IMR-90 (cell line): Measurements from ENCODE around the gene CEP43. TPM values are rescaled to one million over a fixed set of nuclear protein-coding genes. Genes with fewer than 3 reads are reported as not detected.

Experiments used
- ATAC-seq: fragments of 200-7000 bp; cut with Tn5 transposase; 2 replicates; pipeline ENCODE4 v1.9.1; 2020; ENCODE audit warnings: low read depth, mild to moderate bottlenecking, moderate library complexity
- BruUV-seq: library from RNA; stranded (reverse); fragments of 400-500 nt; replicated peaks from 2 replicates; lab custom pipeline; 2021; lab: Mats Ljungman, UMichigan
- CTCF ChIA-PET: fragments of 300-600 bp; formaldehyde crosslinking; extraction: SDS; loops from one replicate; lab custom pipeline; 2021; ENCODE audit warnings: antibody characterized with exemption; lab: Yijun Ruan, JAX
- POLR2A ChIA-PET: fragments of 300-600 bp; sonication (Branson Sonifier 250); formaldehyde crosslinking; loops from one replicate; lab custom pipeline; 2022; ENCODE audit warnings: antibody characterized with exemption; ENCODE audit not compliant: unreplicated experiment; lab: Charles Lee
- DNase-seq: peaks from one replicate; pipeline ENCODE4 v3.0.0; 2013
- H2AFZ ChIP-seq: replicated peaks from 2 replicates; pipeline ENCODE3; 2013; ENCODE audit warnings: low read length, mild to moderate bottlenecking; ENCODE audit not compliant: poor library complexity
- H2AK5ac ChIP-seq: 2 replicates; pipeline ENCODE4 v1.6.1; 2013; ENCODE audit warnings: low read depth, low read length, inconsistent platforms
- H2AK9ac ChIP-seq: replicated peaks from 2 replicates; pipeline ENCODE3; 2013; ENCODE audit warnings: mild to moderate bottlenecking, low read depth, low read length, moderate library complexity; ENCODE audit not compliant: poor library complexity
- H2BK120ac ChIP-seq: 2 replicates; pipeline ENCODE4 v1.6.1; 2013; ENCODE audit warnings: low read depth, low read length, inconsistent platforms
- H2BK15ac ChIP-seq: 3 replicates; pipeline ENCODE4 v1.6.1; 2013; ENCODE audit warnings: low read depth, low read length, inconsistent platforms
- H2BK20ac ChIP-seq: 2 replicates; pipeline ENCODE4 v1.6.1; 2013; ENCODE audit warnings: low read depth, mild to moderate bottlenecking, inconsistent platforms, low read length, moderate library complexity
- H2BK5ac ChIP-seq: 2 replicates; pipeline ENCODE4 v1.6.1; 2013; ENCODE audit warnings: mild to moderate bottlenecking, low read depth, low read length, inconsistent platforms; ENCODE audit not compliant: poor library complexity, severe bottlenecking
- H3K14ac ChIP-seq: replicated peaks from 2 replicates; pipeline ENCODE4 v1.6.1; 2013; ENCODE audit warnings: low read depth, low read length, inconsistent platforms
- H3K18ac ChIP-seq: 2 replicates; pipeline ENCODE4 v1.6.1; 2013; ENCODE audit warnings: low read depth, low read length, control low read depth
- H3K23ac ChIP-seq: 2 replicates; pipeline ENCODE4 v1.6.1; 2013; ENCODE audit warnings: low read depth, low read length, inconsistent platforms
- H3K27ac ChIP-seq: 2 replicates; pipeline ENCODE4 v1.5.1; 2013; ENCODE audit warnings: mild to moderate bottlenecking, control low read depth, low read length; ENCODE audit not compliant: insufficient read depth
- H3K27me3 ChIP-seq: 2 replicates; pipeline ENCODE4 v1.6.1; 2013; ENCODE audit warnings: low read length; ENCODE audit not compliant: control insufficient read depth, insufficient read depth
- H3K36me3 ChIP-seq: 2 replicates; pipeline ENCODE4 v1.6.1; 2013; ENCODE audit warnings: low read length, mixed read lengths; ENCODE audit not compliant: control insufficient read depth, insufficient read depth
- H3K4ac ChIP-seq: 2 replicates; pipeline ENCODE4 v1.6.1; 2013; ENCODE audit warnings: low read depth, low read length, inconsistent platforms
- H3K4me1 ChIP-seq: 2 replicates; pipeline ENCODE4 v1.6.1; 2013; ENCODE audit warnings: low read length, mixed read lengths; ENCODE audit not compliant: control insufficient read depth, insufficient read depth
- H3K4me2 ChIP-seq: 2 replicates; pipeline ENCODE4 v1.6.1; 2013; ENCODE audit warnings: low read depth, mild to moderate bottlenecking, control low read depth, low read length, moderate library complexity
- H3K4me3 ChIP-seq: 2 replicates; pipeline ENCODE4 v1.5.1; 2013; ENCODE audit warnings: low read depth, mild to moderate bottlenecking, control low read depth, low read length, moderate library complexity; ENCODE audit not compliant: insufficient read depth
- H3K56ac ChIP-seq: 2 replicates; pipeline ENCODE4 v1.6.1; 2013; ENCODE audit warnings: low read length, inconsistent platforms; ENCODE audit not compliant: insufficient read depth; ENCODE audit errors: extremely low read depth
- H3K79me1 ChIP-seq, 2 experiments: 2 replicates each; pipeline ENCODE4 v1.6.1; 2013; ENCODE audit warnings: low read length in 2 of 2, inconsistent platforms in 1 of 2, low read depth in 1 of 2
- H3K9ac ChIP-seq: 2 replicates; pipeline ENCODE4 v1.6.1; 2013; ENCODE audit warnings: low read depth, low read length, control low read depth
- H3K9me1 ChIP-seq: 2 replicates; pipeline ENCODE4 v1.6.1; 2013; ENCODE audit warnings: low read length, inconsistent platforms; ENCODE audit not compliant: insufficient read depth
- H3K9me3 ChIP-seq: 2 replicates; pipeline ENCODE4 v1.6.1; 2013; ENCODE audit warnings: low read length; ENCODE audit not compliant: control insufficient read depth, insufficient read depth
- H4K20me1 ChIP-seq: 2 replicates; pipeline ENCODE4 v1.6.1; 2013; ENCODE audit warnings: low read length, inconsistent platforms; ENCODE audit not compliant: insufficient read depth
- H4K5ac ChIP-seq: 2 replicates; pipeline ENCODE4 v1.6.1; 2013; ENCODE audit warnings: mild to moderate bottlenecking, low read depth, low read length, control low read depth
- H4K8ac ChIP-seq, 2 experiments: 2 replicates each; pipeline ENCODE4 v1.6.1; 2013; ENCODE audit warnings: low read depth in 2 of 2, low read length in 2 of 2, control low read depth in 1 of 2, inconsistent platforms in 1 of 2
- H4K91ac ChIP-seq: 2 replicates; pipeline ENCODE4 v1.6.1; 2013; ENCODE audit warnings: low read depth, low read length, inconsistent platforms; ENCODE audit not compliant: insufficient read depth
- BHLHE40 ChIP-seq: fragments of 150-350 bp; IDR thresholded peaks from 2 replicates; pipeline ENCODE4 v1.6.1; 2016; ENCODE audit warnings: mild to moderate bottlenecking, low read depth, low read length
- CEBPB ChIP-seq: IDR thresholded peaks from 2 replicates; pipeline ENCODE4 v1.6.1; 2012; ENCODE audit warnings: low read depth, low read length, improper control_type of control experiment
- CHD1 ChIP-seq: IDR thresholded peaks from 2 replicates; pipeline ENCODE4 v1.6.1; 2012; ENCODE audit warnings: low read depth, low read length, improper control_type of control experiment
- FOS ChIP-seq: fragments of 150-350 bp; IDR thresholded peaks from 2 replicates; pipeline ENCODE4 v1.6.1; 2016; ENCODE audit warnings: low read depth, low read length
- MAZ ChIP-seq: IDR thresholded peaks from 2 replicates; pipeline ENCODE4 v1.6.1; 2012; ENCODE audit warnings: low read depth, mild to moderate bottlenecking, low read length, improper control_type of control experiment, moderate library complexity, borderline replicate concordance
- NFE2L2 ChIP-seq: fragments of 150-350 bp; IDR thresholded peaks from 2 replicates; pipeline ENCODE4 v1.6.1; 2016; ENCODE audit warnings: low read depth, mild to moderate bottlenecking, low read length
- RCOR1 ChIP-seq: IDR thresholded peaks from 2 replicates; pipeline ENCODE4 v1.6.1; 2012; ENCODE audit warnings: mild to moderate bottlenecking, low read length, improper control_type of control experiment; ENCODE audit not compliant: insufficient replicate concordance
- SMC3 ChIP-seq: fragments of 150-350 bp; IDR thresholded peaks from 2 replicates; pipeline ENCODE4 v1.6.1; 2016; ENCODE audit warnings: low read depth, mild to moderate bottlenecking, antibody characterized with exemption, low read length, moderate library complexity
- dilution Hi-C: fragments of 300-500 bp; cut with HindIII; formaldehyde crosslinking; loops from one replicate; pipeline ENCODE4 v1.14.3; 2018; ENCODE audit warnings: low sequenced_read_pairs; ENCODE audit not compliant: unreplicated experiment
- in situ Hi-C: fragments of 300-500 bp; cut with MboI; formaldehyde crosslinking; loops from 3 replicates; pipeline ENCODE4 v1.14.3; 2019; ENCODE audit warnings: low sequenced_read_pairs, inconsistent platforms, mixed read lengths
- intact Hi-C: fragments of 100-400 bp; cut with micrococcal nuclease; formaldehyde crosslinking; loops from 2 replicates; pipeline ENCODE4 v1.10.0; 2022
- polyA plus RNA-seq, 3 experiments: library from polyadenylated mRNA; depleted of rRNA; stranded (reverse); fragments of >200 nt; gene quantifications; 2 replicates each; pipeline ENCODE4 v1.2.3, GENCODE V29; 2012; ENCODE audit warnings: low replicate concordance in 1 of 3
- total RNA-seq: library from RNA; depleted of rRNA; stranded (reverse); fragments of >200 nt; gene quantifications from 2 replicates; pipeline ENCODE4 v1.2.3, GENCODE V29; 2012
- TF ChIP-seq, protein P1 (sequence below): fragments of 150-350 bp; IDR thresholded peaks from 2 replicates; pipeline ENCODE4 v1.6.1; 2017; ENCODE audit warnings: mild to moderate bottlenecking, antibody characterized with exemption, low read length, low read depth
- TF ChIP-seq, protein P2 (sequence below): fragments of 150-350 bp; IDR thresholded peaks from 2 replicates; pipeline ENCODE4 v1.6.1; 2016; ENCODE audit warnings: low read depth, mild to moderate bottlenecking, low read length, moderate library complexity, borderline replicate concordance

Gene CEP43
- total and polyA plus RNA-seq, 2 of the 4 experiments (the other 2 are of a cell fraction) = 8.6 to 10.7 TPM

DNA sequence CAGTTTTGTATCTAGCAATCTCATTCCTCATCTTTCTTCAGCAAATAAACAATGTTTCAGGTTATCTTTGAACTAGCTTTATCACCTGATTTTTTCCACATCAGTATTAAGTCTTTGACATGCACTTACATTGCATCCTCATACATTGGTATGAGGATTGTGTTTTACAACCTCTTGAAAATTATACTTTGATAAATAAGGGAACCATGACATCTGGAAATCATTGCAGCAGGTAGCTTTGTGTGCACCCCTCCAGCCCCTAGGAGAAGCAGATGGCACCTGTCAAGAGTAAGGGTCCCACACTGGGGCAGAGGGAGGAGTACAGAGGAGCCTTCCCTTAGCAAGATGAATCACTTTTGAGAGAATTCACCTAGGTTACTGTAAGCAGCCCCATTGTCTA lies 29.1 kb upstream of the CEP43 start:
- no peak overlapping the region for H4K5ac ChIP-seq
- H2BK5ac ChIP-seq = no peak overlapping the region
- dilution Hi-C loops = no loop called here
- no peak overlapping the region for H2AK5ac ChIP-seq
- no peaks in the 10 kb centered on the region for H4K20me1 ChIP-seq
- H3K27ac ChIP-seq = no peak overlapping the region
- H3K9ac ChIP-seq = no peak overlapping the region
- no peak overlapping the region for H3K4me3 ChIP-seq
- CTCF ChIA-PET = interaction anchor here (1.5 kb wide), 1 partner anchor 20 kb away, joined by 6 read pairs; no protein-coding TSS in a partner anchor
- H3K79me1 ChIP-seq = no peaks in the 10 kb centered on the region
- no peaks in the 10 kb centered on the region for H3K9me1 ChIP-seq
- no peak overlapping the region for H3K23ac ChIP-seq
- no peak overlapping the region for H3K4me2 ChIP-seq
- in situ Hi-C loops = no loop called here
- no peaks in the 10 kb centered on the region for H3K36me3 ChIP-seq
- no peak overlapping the region for H2BK15ac ChIP-seq
- H2AK9ac ChIP-seq = no peak overlapping the region
- no TSS peak for BruUV-seq
- no peak for DNase-seq
- H2BK120ac ChIP-seq = no peak overlapping the region
- H3K14ac ChIP-seq = no peak overlapping the region
- H3K4me1 ChIP-seq = no peaks in the 10 kb centered on the region
- no peak for ATAC-seq
- no peak overlapping the region for H4K91ac ChIP-seq
- no peaks in the 10 kb centered on the region for H3K27me3 ChIP-seq
- intact Hi-C loops = no loop called here
- no peak overlapping the region for H3K56ac ChIP-seq
- no peak overlapping the region for H3K18ac ChIP-seq
- H3K9me3 ChIP-seq = peaks cover 3% of the 10 kb centered on the region; the same call in 1 of the 2 replicates
- H2AFZ ChIP-seq = no peak overlapping the region
- POLR2A ChIA-PET = no interaction called here
- no peak for TF ChIP-seq CHD1
- TF ChIP-seq CEBPB = no peak
- no peak for TF ChIP-seq RCOR1
- no peak for TF ChIP-seq SMC3
- TF ChIP-seq MAZ = no peak
- TF ChIP-seq NFE2L2 = no peak
- no peak for TF ChIP-seq FOS
- TF ChIP-seq, protein P1, sequence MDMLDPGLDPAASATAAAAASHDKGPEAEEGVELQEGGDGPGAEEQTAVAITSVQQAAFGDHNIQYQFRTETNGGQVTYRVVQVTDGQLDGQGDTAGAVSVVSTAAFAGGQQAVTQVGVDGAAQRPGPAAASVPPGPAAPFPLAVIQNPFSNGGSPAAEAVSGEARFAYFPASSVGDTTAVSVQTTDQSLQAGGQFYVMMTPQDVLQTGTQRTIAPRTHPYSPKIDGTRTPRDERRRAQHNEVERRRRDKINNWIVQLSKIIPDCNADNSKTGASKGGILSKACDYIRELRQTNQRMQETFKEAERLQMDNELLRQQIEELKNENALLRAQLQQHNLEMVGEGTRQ = no peak
- TF ChIP-seq, protein P2, sequence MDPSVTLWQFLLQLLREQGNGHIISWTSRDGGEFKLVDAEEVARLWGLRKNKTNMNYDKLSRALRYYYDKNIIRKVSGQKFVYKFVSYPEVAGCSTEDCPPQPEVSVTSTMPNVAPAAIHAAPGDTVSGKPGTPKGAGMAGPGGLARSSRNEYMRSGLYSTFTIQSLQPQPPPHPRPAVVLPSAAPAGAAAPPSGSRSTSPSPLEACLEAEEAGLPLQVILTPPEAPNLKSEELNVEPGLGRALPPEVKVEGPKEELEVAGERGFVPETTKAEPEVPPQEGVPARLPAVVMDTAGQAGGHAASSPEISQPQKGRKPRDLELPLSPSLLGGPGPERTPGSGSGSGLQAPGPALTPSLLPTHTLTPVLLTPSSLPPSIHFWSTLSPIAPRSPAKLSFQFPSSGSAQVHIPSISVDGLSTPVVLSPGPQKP = no peak
- no peak for TF ChIP-seq BHLHE40
- H4K8ac ChIP-seq = no peak overlapping the region
- no peak overlapping the region for H3K4ac ChIP-seq
- no peak overlapping the region for H2BK20ac ChIP-seq
